H9 (cell line): ENCODE results near the gene CACNA1A. TPM values are rescaled to one million over a fixed set of nuclear protein-coding genes. Genes with fewer than 3 reads are reported as not detected.

Source experiments
- DNase-seq: peaks from one replicate; pipeline ENCODE4 v3.0.0-alpha.2; 2017
- H2AFZ ChIP-seq: one replicate; pipeline ENCODE4 v1.6.1; 2013; ENCODE audit warnings: mild to moderate bottlenecking, low read length, control low read depth, moderate library complexity
- H2AK5ac ChIP-seq: 2 replicates; pipeline ENCODE4 v1.6.1; 2013; ENCODE audit warnings: low read length, control low read depth, mixed read lengths; ENCODE audit not compliant: insufficient read length
- H2BK120ac ChIP-seq: one replicate; pipeline ENCODE4 v1.6.1; 2013; ENCODE audit warnings: low read depth, mild to moderate bottlenecking, low read length, control low read depth, inconsistent platforms; ENCODE audit not compliant: poor library complexity, severe bottlenecking
- H2BK12ac ChIP-seq: 2 replicates; pipeline ENCODE4 v1.6.1; 2013; ENCODE audit warnings: low read length, control low read depth, mixed read lengths, low read depth; ENCODE audit not compliant: insufficient read length
- H2BK15ac ChIP-seq: 2 replicates; pipeline ENCODE4 v1.6.1; 2013; ENCODE audit warnings: low read depth, low read length, control low read depth
- H2BK20ac ChIP-seq: one replicate; pipeline ENCODE4 v1.6.1; 2013; ENCODE audit warnings: low read depth, mild to moderate bottlenecking, low read length, control low read depth, inconsistent platforms; ENCODE audit not compliant: poor library complexity, severe bottlenecking
- H2BK5ac ChIP-seq: 2 replicates; pipeline ENCODE4 v1.6.1; 2013; ENCODE audit warnings: low read length, control low read depth, mixed read lengths; ENCODE audit not compliant: insufficient read length
- H3K14ac ChIP-seq: 2 replicates; pipeline ENCODE4 v1.6.1; 2013; ENCODE audit warnings: low read length, control low read depth; ENCODE audit not compliant: insufficient read depth
- H3K18ac ChIP-seq: 2 replicates; pipeline ENCODE4 v1.6.1; 2013; ENCODE audit warnings: low read depth, mild to moderate bottlenecking, mixed read lengths, low read length, control low read depth; ENCODE audit not compliant: insufficient read length
- H3K23ac ChIP-seq: 2 replicates; pipeline ENCODE4 v1.6.1; 2013; ENCODE audit warnings: low read length, control low read depth, mixed read lengths, low read depth; ENCODE audit not compliant: insufficient read length
- H3K23me2 ChIP-seq: 2 replicates; pipeline ENCODE4 v1.6.1; 2013; ENCODE audit warnings: low read depth, mild to moderate bottlenecking, mixed read lengths, low read length, control low read depth; ENCODE audit not compliant: insufficient read length, poor library complexity, severe bottlenecking
- H3K27ac ChIP-seq: 2 replicates; pipeline ENCODE4 v1.5.1; 2013; ENCODE audit warnings: low read length, control low read depth, mixed read lengths, low read depth; ENCODE audit not compliant: insufficient read length
- H3K27me3 ChIP-seq: 2 replicates; pipeline ENCODE4 v1.6.1; 2013; ENCODE audit warnings: low read length, control low read depth, inconsistent platforms; ENCODE audit not compliant: insufficient read depth
- H3K4ac ChIP-seq: 2 replicates; pipeline ENCODE4 v1.6.1; 2013; ENCODE audit warnings: low read depth, mild to moderate bottlenecking, control low read depth, inconsistent platforms, low read length, moderate library complexity
- H3K4me1 ChIP-seq: 2 replicates; pipeline ENCODE4 v1.6.1; 2013; ENCODE audit warnings: low read length, control low read depth, inconsistent platforms; ENCODE audit not compliant: insufficient read depth
- H3K4me2 ChIP-seq: 2 replicates; pipeline ENCODE4 v1.6.1; 2013; ENCODE audit warnings: low read length, control low read depth, mixed read lengths; ENCODE audit not compliant: insufficient read length, insufficient read depth
- H3K56ac ChIP-seq: 2 replicates; pipeline ENCODE4 v1.6.1; 2013; ENCODE audit warnings: low read depth, mild to moderate bottlenecking, mixed read lengths, low read length, control low read depth; ENCODE audit not compliant: insufficient read length
- H3K79me1 ChIP-seq: 2 replicates; pipeline ENCODE4 v1.6.1; 2013; ENCODE audit warnings: low read depth, mild to moderate bottlenecking, moderate library complexity, low read length, control low read depth, inconsistent platforms; ENCODE audit not compliant: insufficient read depth, poor library complexity, severe bottlenecking
- H3K79me2 ChIP-seq: 2 replicates; pipeline ENCODE4 v1.6.1; 2013; ENCODE audit warnings: low read length, control low read depth, inconsistent platforms; ENCODE audit not compliant: insufficient read depth
- H3K9ac ChIP-seq: 2 replicates; pipeline ENCODE4 v1.6.1; 2013; ENCODE audit warnings: low read length, control low read depth, mixed read lengths; ENCODE audit not compliant: insufficient read length; ENCODE audit errors: extremely low read depth
- H3K9me3 ChIP-seq: one replicate; pipeline ENCODE4 v1.6.1; 2013; ENCODE audit warnings: low read depth, low read length, inconsistent platforms; ENCODE audit not compliant: control insufficient read depth
- H3T11ph ChIP-seq: one replicate; pipeline ENCODE4 v1.6.1; 2013; ENCODE audit warnings: mild to moderate bottlenecking, low read length, control low read depth, inconsistent platforms
- H4K20me1 ChIP-seq: one replicate; pipeline ENCODE4 v1.6.1; 2013; ENCODE audit not compliant: control insufficient read depth, insufficient read length, insufficient read depth
- H4K5ac ChIP-seq: 2 replicates; pipeline ENCODE4 v1.6.1; 2013; ENCODE audit warnings: low read depth, mild to moderate bottlenecking, mixed read lengths, low read length, control low read depth; ENCODE audit not compliant: insufficient read length
- H4K8ac ChIP-seq: replicated peaks from 2 replicates; pipeline ENCODE4 v1.6.1; 2013; ENCODE audit warnings: low read length, control low read depth, mixed read lengths, low read depth; ENCODE audit not compliant: insufficient read length
- H4K91ac ChIP-seq: 2 replicates; pipeline ENCODE4 v1.6.1; 2013; ENCODE audit warnings: low read depth, mild to moderate bottlenecking, moderate library complexity, mixed read lengths, low read length, control low read depth; ENCODE audit not compliant: insufficient read length
- H3K27ac Mint-ChIP-seq, 3 experiments: 2 replicates in 2 of 3; 3 replicates in 1 of 3; pipeline ENCODE4 v1.8.0; 2020 to 2021; ENCODE audit warnings: mixed read lengths in 3 of 3, mild to moderate bottlenecking in 1 of 3, moderate library complexity in 1 of 3
- H3K27me3 Mint-ChIP-seq: 2 replicates; pipeline ENCODE4 v1.8.0; 2021; ENCODE audit warnings: low read depth, mild to moderate bottlenecking, moderate library complexity, mixed read lengths
- H3K36me3 Mint-ChIP-seq, 3 experiments: 2 replicates in 2 of 3; 3 replicates in 1 of 3; pipeline ENCODE4 v1.8.0; 2020 to 2021; ENCODE audit warnings: low read depth in 3 of 3, mixed read lengths in 3 of 3; ENCODE audit not compliant: insufficient read depth in 1 of 3
- H3K4me1 Mint-ChIP-seq, 2 experiments: 2 replicates each; pipeline ENCODE4 v1.8.0; 2020; ENCODE audit warnings: mixed read lengths in 2 of 2
- H3K4me3 Mint-ChIP-seq, 2 experiments: 2 replicates in 1 of 2; 3 replicates in 1 of 2; pipeline ENCODE4 v1.8.0; 2020 to 2021; ENCODE audit warnings: mild to moderate bottlenecking in 2 of 2, mixed read lengths in 2 of 2, moderate library complexity in 1 of 2
- H3K9me3 Mint-ChIP-seq, 2 experiments: 2 replicates in 1 of 2; 3 replicates in 1 of 2; pipeline ENCODE4 v1.8.0; 2020; ENCODE audit warnings: mild to moderate bottlenecking in 2 of 2, mixed read lengths in 2 of 2, moderate library complexity in 1 of 2
- WGBS: extraction: QIAGEN DNeasy Blood & Tissue Kit; methylation state at CpG from one replicate; pipeline ENCODE4 v1.1.7; 2013; ENCODE audit warnings: missing lambda C conversion rate, low lambda C conversion rate, mixed read lengths; ENCODE audit not compliant: insufficient read length; ENCODE audit errors: extremely low coverage; 5-methylcytosine and 5-hydroxymethylcytosine counted together
- total RNA-seq: library from RNA; stranded (reverse); gene quantifications from 2 replicates; pipeline ENCODE4 v1.2.1, GENCODE V29; 2021
- TF ChIP-seq, protein P1 (sequence below): fragments of 200-600 bp; sonication (generic); conservative IDR thresholded peaks from 3 replicates; pipeline ENCODE4 v1.8.0; 2021; ENCODE audit warnings: antibody characterized with exemption, mild to moderate bottlenecking

Gene CACNA1A
- total RNA-seq, 1 experiment from 2014 or later = 8.0 TPM

GRCh38 chr19:13430790-13431582 is 75.3 kb downstream of the CACNA1A start:
- H2BK15ac ChIP-seq = no peak overlapping the region
- no peak overlapping the region for H3K4me2 ChIP-seq
- no peak overlapping the region for H4K91ac ChIP-seq
- H4K5ac ChIP-seq = no peak overlapping the region
- no peak overlapping the region for H3T11ph ChIP-seq
- H3K14ac ChIP-seq = no peak overlapping the region
- peaks cover 8% of the 10 kb centered on the region for H3K23me2 ChIP-seq
- H3K23ac ChIP-seq = no peak overlapping the region
- H4K20me1 ChIP-seq = no peaks in the 10 kb centered on the region
- Mint-ChIP-seq H3K27me3 (peaks cover 1% of the 10 kb centered on the region; the same call in 1 of the 2 replicates), H3K4me1 (peaks cover 0 to 4% of the 10 kb centered on the region in 2 experiments; a peak in 2 of 4 replicates), H3K9me3 (peaks cover 0 to 3% of the 10 kb centered on the region in 2 experiments; a peak in 1 of 5 replicates), H3K27ac (peak overlapping the region in 1 of 3 experiments; percentile 1; a peak in 1 of 7 replicates), H3K4me3 (no peak overlapping the region; a peak in 1 of 5 replicates), H3K36me3 (no peaks in the 10 kb centered on the region; a peak in 2 of 7 replicates)
- H3K56ac ChIP-seq = peak overlapping the region; percentile 75
- no peak overlapping the region for H2BK12ac ChIP-seq
- no peak overlapping the region for H2BK20ac ChIP-seq
- WGBS = no CpG with 5 or more reads among the region's 5 CpGs
- no peak overlapping the region for H3K18ac ChIP-seq
- H2BK5ac ChIP-seq = no peak overlapping the region
- H4K8ac ChIP-seq = no peak overlapping the region
- H3K27me3 ChIP-seq = no peaks in the 10 kb centered on the region
- no peaks in the 10 kb centered on the region for H3K4me1 ChIP-seq
- no peaks in the 10 kb centered on the region for H3K9me3 ChIP-seq
- no peak overlapping the region for H3K27ac ChIP-seq
- no peak overlapping the region for H3K4ac ChIP-seq
- TF ChIP-seq, protein P1, sequence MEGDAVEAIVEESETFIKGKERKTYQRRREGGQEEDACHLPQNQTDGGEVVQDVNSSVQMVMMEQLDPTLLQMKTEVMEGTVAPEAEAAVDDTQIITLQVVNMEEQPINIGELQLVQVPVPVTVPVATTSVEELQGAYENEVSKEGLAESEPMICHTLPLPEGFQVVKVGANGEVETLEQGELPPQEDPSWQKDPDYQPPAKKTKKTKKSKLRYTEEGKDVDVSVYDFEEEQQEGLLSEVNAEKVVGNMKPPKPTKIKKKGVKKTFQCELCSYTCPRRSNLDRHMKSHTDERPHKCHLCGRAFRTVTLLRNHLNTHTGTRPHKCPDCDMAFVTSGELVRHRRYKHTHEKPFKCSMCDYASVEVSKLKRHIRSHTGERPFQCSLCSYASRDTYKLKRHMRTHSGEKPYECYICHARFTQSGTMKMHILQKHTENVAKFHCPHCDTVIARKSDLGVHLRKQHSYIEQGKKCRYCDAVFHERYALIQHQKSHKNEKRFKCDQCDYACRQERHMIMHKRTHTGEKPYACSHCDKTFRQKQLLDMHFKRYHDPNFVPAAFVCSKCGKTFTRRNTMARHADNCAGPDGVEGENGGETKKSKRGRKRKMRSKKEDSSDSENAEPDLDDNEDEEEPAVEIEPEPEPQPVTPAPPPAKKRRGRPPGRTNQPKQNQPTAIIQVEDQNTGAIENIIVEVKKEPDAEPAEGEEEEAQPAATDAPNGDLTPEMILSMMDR = peak; percentile 82
- no peak overlapping the region for H2BK120ac ChIP-seq
- H3K9ac ChIP-seq = no peak overlapping the region
- DNase-seq = peak; percentile 71
- no peaks in the 10 kb centered on the region for H3K79me2 ChIP-seq
- H3K79me1 ChIP-seq = no peaks in the 10 kb centered on the region
- no peak overlapping the region for H2AFZ ChIP-seq
- no peak overlapping the region for H2AK5ac ChIP-seq
